ENCODE results near the gene SCN5A.
"Not testable (repeated sequence)": the region's sequence is repeated elsewhere in the genome, so short reads cannot be mapped to it uniquely, and the experiment has no call there.

Gene SCN5A

DNA sequence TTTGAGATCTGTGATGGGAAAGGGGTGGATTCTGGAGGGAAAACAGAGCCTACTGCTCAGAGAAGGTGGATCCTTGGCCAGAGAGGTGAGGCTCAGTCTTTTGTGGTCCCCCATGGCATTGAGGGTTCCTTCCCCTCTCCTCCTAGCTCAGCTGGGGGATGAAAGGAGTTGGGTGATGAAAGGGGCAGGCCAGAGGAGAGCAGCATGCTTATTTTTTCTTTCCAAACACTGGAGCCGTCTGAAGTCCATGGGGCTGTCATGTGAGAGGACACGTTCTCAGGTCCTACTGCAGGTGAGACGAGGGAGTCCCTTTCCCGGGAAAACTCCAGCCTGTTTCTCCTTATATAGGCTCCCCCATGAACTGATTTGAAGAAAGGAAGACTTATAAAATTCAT lies 71.4 kb downstream of the SCN5A start:
- no peak for DNase-seq (ENCODE audit: low spot score)

DNA sequence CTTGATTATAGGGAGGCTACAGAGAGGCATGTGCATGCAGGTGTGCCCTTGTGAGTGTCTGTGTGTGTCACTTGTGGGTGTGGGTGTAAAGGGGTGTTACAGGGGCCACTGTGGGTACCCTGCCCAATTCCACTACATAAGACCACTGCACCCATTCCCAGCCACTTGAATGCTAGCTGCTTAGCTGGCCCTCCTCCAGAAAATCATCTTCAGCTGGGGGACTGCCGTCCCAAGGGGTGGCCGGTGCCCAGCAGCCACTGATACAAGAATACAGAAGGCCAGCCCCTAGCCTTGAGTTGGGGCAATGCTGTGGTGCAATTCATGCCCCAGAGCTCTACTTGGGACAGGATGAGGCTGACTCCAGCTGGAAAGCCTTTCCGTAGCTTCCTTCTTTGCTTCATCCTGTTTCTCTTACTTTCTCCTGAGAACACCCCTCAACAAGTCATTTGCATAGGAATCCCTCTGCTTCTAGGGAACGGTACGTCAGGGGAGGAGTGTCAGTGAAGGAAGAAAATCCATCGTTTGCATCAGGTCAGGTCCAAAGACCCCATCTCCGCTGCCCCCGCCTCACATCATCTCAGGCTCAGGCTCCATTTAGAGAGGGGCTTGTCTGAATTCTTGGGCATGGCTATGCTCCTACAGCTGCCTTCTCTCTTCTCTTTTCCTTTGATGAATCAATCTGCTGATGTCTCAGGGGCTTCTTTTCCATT lies 72.0 kb downstream of the SCN5A start:
- DNase-seq (ENCODE audit: low spot score), result no peak

GRCh38 chr3:38576526-38577370 lies 72.7 kb downstream of the SCN5A start:
- no peak for DNase-seq (ENCODE audit: low spot score)

- no peak for DNase-seq (ENCODE audit: low spot score)
These were observed 73.4 kb downstream of the SCN5A start for GRCh38 chr3:38576131-38576525.

GRCh38 chr3:38575279-38575843 lies 74.1 kb downstream of the SCN5A start:
- DNase-seq (ENCODE audit: low spot score), result no peak

- DNase-seq (ENCODE audit: low spot score), result no peak
These were observed 74.8 kb downstream of the SCN5A start for GRCh38 chr3:38574411-38575278.

GRCh38 chr3:38573556-38573955 lies 75.9 kb downstream of the SCN5A start:
- no peak for DNase-seq (ENCODE audit: low spot score)

DNA sequence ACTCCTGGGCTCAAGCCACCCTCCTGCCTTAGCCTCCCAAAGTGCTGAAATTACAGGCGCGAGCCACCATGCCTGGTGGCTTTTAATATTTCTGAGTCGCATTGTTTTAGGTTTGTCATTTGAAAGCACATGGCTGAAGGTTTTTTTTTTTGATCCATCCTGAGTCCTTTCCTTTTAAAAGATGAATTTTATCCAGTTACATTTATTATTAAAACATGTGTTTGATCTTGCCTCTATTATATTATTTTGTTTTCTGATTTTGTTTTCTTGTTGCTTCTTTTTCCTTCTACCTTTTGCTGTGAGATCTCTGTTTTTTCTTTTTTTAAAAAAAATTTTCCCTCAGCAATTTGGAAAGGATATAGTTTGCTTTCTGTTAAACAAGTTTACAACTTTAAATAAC lies 76.4 kb downstream of the SCN5A start:
- DNase-seq (ENCODE audit: low spot score), result no peak

DNA sequence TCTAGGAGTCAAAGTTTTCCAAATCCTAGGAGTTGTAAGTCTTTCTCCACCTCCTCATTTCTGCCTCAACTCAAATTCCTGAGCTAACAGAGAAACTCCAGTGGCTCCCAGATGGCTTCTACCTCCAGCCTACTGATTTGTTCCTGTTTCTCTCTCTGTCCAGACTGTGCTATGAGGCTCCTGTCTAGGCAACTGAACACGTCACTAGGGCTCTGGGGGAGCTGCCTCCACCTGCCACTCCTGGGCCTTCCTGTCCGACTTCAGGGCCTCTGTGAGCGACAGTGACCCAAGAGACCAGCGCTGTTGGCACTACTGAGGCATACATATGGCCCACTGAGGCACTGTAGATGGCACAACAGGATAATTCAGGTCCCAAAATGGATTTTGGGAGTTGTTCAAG lies 82.0 kb downstream of the SCN5A start:
- no peak for DNase-seq (ENCODE audit: low spot score)

- DNase-seq (ENCODE audit: low spot score), result not testable (repeated sequence)
These were observed 82.7 kb downstream of the SCN5A start for GRCh38 chr3:38566794-38567193.

GRCh38 chr3:38566215-38566528 lies 83.3 kb downstream of the SCN5A start:
- no peak for DNase-seq (ENCODE audit: low spot score)

DNA sequence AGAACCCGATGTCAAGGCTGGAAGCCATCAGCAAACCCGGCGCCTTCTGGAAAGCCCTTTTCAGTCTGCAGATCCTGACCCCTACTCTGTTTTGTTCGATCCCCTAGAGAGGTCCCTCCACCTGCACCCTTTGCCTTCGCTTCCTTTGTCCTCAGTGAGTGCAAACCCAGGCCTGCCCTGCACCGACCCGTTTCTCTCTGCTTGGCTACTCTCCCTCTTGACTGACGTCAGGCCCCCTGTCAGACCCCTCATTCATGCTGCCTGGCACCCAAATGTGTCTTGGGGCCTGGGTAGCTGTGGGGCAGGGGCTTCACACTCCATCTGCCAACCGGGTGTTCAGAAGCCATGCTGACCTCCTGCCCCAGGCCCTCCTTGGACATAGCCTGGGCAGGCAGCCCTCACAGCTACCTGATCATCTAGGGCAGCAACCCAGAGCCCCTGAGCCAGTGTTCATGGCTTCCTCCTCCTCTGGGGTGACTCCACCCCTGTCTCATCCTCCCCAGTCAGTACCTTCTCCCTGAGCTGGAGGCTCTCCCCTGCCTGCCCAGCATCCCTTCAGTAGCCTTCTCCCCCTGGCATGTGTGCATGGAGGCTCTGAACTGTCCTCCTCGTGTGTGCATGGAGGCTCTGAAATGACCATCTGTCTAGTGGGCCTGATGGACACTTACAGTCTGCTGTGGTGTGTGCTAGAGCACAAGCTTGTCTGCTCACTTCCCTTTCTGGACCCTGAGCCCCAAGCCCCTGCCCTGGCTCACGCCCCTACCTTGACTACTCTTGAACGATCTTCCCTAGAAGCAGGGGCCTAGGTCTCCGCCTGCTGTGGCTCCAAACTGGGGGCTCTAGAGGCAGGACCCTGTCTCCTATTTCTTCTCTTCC lies 83.9 kb downstream of the SCN5A start:
- no peak for DNase-seq (ENCODE audit: low spot score)

DNA sequence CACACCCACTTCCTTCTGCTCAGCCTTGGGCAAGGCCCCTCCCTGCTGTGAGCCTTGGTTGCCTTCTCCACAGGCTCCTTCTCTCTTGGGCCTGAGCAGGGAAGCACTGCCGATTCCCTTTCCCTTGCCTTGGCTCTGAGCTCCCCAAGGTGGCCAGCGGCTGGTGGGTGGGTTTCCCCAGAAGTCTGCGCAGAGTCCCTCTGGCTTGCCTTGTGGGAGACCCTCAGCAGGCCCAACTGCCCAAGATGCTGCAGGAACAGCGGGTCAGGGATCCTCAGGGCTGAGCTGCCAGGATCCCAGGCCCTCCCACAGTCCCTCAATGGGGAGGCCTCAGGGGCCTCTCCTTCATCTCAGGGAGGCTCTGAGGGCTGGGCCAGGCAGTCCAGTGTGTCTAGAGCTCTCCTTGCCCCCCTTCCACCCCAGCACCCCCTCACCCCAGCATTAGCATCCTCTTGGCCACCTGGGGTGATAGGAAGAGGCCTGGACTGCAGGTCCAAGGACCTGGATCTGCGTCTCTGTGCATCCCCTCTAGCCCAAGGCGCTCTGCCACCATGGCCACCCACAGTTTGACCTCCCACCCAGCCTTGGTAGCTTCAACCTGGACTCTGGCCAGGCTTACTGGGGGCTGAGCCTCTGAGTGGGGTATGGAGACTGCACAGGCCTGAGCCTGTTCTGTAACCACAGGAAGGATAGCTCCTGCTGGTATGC lies 84.7 kb downstream of the SCN5A start:
- no peak for DNase-seq (ENCODE audit: low spot score)

- DNase-seq (ENCODE audit: low spot score), result no peak
These were observed 85.6 kb downstream of the SCN5A start for GRCh38 chr3:38563886-38564270.

DNA sequence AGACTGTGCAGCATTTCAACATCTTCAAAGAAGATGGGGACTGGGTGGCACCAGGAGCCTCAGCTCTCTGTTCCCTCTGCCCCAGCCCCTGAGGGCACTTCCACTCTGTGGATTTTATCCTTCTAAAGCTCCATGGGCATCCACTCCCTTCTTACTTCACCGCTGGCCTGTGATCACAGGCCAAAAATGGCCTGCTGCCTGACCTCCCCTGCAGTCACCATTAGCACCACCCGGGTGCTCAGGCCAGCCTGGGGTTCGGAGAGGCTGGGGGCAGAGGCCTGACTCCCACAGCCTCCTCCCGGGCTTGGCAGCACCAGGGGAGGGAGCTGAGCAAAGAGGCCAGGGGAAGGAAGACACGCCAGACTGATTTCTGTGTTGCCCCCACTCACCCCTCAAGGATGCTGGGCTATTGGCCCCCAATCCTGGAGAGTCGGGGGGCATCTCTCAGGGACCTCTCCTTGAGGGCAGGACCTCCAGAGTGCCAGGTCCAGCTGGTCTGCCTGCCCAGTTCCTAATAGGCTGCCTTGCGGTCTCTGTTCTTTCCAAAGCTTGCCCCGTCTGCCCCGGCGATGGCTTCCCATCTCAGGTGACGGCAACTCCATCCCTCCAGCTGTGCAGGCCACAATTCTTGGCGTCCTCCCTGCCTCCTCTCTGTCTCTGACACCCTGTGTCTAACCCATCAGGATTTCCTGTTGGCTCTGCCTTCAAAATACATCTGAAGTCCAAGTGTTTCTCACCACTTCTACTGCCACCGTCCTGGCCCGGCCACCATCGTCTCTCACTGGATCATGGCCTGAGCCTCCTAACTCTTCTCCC lies 86.2 kb downstream of the SCN5A start:
- no peak for DNase-seq (ENCODE audit: low spot score)

DNA sequence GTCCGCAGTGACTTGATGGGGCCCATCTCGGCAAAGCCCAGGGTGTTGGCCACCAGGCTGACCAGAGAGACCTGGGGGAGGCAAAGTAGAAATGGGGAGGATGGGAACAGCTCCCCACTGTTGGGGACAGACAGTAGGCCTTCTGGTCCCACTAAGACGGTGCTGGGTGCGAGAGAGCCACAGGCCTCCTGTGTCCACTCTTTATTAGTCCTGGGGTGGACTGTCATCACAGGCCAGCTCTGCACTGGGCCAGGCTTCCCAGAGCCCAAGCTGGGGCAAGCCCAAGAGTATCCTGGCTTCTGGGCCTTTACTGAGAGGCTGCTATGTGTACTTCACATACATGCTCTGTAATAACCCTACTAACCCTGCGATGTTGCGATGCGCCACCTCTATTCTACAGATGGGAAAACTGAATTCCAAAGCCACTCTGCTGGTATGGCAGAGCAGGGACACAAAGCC lies 87.0 kb downstream of the SCN5A start:
- DNase-seq (ENCODE audit: low spot score), result no peak

GRCh38 chr3:38561746-38562466 lies 87.6 kb downstream of the SCN5A start:
- DNase-seq (ENCODE audit: low spot score), result no peak

GRCh38 chr3:38560996-38561717 lies 88.3 kb downstream of the SCN5A start:
- no peak for DNase-seq (ENCODE audit: low spot score)
